GM18873 (cell line): ENCODE data around the gene ARL5B.
"Not testable (repeated sequence)": the region's sequence is repeated elsewhere in the genome, so short reads cannot be mapped to it uniquely, and the experiment has no call there.

Experiments
- ATAC-seq: cut with Tn5 transposase; IDR thresholded peaks from one replicate; pipeline ENCODE4 v1.9.1; 2021; ENCODE audit warnings: mild to moderate bottlenecking, moderate library complexity, moderate number of reproducible peaks; ENCODE audit not compliant: unreplicated experiment, low FRiP score

Gene ARL5B, protein sequence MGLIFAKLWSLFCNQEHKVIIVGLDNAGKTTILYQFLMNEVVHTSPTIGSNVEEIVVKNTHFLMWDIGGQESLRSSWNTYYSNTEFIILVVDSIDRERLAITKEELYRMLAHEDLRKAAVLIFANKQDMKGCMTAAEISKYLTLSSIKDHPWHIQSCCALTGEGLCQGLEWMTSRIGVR

DNA sequence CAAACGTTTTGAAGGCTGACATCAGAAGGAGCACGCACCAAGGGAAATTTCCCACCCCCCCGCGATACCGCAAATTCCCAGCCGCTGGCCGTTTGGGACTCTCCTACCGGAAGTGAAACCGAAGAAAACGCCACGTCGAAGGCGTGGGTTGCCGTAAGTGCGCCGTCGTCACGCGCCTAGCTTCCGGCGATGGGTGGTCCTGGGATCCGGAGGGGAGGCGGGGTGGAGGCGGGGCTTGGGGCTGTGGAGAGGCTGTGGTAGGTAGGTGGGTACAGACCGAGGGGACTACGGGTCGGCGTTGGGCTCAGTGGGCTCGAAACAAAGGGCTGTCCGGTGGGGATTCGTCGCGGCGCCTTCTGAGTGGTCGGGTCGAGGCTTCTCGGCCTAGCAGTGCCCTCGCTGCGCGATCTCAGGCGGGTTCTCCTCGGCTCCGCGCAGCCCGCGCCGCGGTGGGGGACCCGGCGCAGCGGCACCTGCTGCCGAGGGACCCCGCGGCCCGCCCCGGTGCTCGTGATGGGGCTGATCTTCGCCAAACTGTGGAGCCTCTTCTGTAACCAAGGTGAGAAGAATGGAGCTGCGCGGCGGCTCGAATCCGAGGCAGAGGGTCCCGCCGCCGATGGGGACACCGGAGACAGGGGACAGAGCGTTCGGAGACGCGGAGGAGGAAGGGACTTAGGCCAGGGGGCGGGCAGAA is at the start of gene ARL5B:
Gene ARL5B (plus strand): TSS at position 307 of the 694 bp plus-strand sequence. CDS start 207 bp downstream, at position 514.
- peak; percentile 73 for ATAC-seq

DNA sequence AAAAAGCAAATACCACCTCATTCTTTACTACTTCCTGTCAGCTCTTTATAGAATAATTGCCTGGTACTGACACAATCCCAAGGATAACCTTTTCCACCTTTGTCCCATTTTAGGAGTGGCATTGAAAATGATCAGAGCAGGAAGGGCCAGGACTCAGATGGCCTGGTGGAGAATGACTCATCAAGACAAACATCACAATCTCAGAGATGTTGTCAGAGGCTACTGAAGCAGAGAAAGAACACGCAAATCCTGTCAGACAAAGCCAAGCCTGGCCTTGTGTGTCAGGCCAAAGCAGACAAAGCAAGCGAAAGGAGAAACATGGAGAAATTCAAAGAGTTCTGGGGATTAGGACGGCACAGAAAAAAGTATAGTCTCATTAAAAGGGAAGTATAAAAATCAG is 48.7 kb upstream of the ARL5B start:
- no peak for ATAC-seq

DNA sequence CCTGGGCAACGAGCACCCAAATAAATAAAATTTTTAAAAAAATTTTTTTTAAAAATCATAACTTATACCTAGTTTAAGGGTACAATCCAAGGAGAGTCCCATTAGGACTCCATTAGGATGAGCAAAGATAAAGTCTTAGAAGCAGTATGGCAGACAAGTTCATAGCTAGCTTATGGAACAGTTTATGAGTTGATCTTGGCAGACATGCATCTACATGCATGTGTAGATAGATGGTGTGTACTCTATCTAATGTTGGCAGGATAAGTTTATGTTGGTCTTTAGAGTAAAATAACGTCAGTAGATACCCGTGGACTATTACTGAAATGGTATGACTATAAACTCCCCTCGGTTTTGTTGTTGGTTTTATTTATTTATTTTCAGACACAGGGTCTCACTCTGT is 48.1 kb upstream of the ARL5B start:
- no peak for ATAC-seq

DNA sequence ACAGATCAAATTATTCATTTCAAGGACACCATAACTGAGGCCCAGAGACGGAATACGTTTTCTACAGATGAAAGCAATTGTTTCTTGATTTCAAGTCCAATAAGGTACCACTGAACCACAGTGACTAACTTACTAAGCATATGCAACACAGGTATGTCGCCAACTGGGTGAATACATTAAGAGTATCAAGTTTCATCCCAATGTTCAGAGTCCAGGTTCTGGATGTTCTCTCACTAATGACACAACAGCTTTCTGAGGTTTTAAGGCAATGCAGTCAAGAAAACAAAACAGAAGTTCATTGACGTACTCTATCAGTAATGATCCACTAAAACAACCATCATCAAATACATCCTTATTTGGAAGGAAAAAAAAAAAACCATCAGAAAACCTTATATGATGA is 43.6 kb upstream of the ARL5B start:
- no peak for ATAC-seq

DNA sequence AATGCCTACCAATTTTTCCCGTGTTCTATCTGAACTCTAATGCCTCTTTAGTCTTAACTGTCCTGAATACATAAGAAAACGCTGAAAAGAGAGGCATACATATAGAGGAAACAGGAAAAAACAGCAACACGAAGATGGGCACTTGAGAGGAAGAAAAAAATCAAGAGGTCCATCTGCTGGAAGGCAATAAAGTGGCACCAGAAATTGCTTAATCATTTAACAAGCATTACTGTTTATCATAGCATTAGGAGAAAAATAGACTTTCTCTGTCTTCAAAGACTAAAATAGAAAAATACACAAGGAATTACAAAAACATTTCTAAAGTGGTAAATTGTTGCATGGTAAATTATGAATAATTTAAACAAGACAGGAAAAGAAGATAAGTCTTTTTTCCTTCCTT is 42.9 kb upstream of the ARL5B start:
- ATAC-seq, result no peak

DNA sequence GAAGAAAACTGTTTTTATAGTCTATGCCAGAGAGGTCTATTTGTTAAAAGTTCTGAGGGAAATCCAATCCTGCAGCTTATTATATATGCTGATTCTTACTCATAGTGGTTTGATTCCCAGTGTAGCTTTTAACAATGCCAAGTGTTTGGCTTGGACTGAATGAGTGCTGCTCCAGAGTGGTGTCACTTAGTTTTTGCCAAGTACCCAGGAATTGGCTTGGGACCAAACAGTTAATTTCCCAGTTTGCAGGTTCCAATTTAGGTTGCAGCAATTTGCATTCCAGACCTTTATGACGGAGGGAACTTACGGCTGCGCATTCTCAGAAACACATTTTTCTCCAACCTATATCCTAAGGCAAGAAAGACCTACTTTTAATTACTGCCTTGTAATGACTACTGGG is 40.2 kb upstream of the ARL5B start:
- no peak for ATAC-seq

DNA sequence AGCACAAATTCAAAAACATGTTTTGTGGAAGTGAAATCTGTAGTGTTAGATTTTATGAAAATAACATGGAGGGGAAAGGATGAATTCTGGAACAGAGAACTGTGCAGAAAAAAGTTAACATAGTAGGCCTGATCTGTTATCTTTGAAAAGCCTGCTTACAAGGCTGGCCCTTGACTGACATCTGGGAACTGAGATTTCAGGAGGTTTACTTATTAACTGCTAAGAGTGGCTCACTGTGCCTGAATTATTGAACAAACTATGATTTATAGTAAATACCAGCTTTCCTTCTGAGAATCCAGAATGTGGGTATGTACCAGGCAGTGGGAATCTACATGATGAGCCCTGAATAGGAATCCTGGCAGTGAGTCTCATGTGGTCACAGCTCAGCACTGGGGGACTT is 38.4 kb upstream of the ARL5B start:
- no peak for ATAC-seq

DNA sequence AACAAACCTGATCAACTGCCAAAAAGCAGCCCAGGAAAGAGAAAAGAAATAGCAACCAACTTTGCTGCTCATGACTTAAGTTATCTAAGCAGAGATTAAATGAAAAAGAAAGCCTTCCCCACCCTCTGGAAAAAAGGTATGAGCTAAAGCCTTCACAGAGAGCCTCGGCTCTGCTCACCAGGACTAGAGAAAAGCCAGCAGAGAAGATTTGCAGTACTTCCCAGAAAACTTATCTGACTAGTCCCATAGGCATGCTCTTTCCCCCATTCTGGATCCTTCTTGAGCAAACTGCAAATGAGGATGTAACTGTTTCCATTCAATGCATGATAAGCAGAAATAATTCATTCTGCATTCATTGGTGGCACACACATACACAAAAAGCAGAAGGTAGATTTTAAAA is 35.6 kb upstream of the ARL5B start:
- ATAC-seq, result not testable (repeated sequence)

DNA sequence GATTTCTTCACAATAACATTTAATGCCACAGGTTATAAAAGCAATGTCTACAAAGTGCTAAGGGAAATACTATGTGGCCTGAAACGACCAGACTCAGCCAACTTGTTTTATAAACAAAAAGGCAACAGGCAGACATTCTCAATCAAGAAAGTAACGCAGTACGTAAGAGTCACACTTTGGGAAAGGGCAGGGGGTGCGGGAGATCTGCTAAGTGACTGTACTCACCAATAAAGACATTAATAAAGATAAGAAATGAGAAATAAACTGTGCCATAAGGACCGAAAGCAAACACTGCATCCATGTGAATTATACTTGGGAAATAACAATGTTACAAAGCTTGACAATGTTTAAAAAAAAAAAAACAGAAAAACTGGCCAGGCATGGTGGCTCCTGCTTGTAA is 33.3 kb upstream of the ARL5B start:
- no peak for ATAC-seq

DNA sequence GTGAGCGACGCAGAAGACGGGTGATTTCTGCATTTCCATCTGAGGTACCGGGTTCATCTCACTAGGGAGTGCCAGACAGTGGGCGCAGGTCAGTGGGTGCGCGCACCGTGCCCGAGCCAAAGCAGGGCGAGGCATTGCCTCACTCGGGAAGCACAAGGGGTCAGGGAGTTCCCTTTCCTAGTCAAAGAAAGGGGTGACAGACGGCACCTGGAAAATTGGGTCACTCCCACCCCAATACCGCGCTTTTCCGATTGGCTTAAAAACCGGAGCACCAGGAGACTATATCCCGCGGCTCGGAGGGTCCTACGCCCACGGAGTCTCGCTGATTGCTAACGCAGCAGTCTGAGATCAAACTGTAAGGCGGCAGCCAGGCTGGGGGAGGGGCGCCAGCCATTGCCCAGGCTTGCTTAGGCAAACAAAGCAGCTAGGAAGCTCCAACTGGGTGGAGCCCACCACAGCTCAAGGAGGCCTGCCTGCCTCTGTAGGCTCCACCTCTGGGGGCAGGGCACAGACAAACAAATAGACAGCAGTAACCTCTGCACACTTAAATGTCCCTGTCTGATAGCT is 31.7 kb upstream of the ARL5B start:
- not testable (repeated sequence) for ATAC-seq

DNA sequence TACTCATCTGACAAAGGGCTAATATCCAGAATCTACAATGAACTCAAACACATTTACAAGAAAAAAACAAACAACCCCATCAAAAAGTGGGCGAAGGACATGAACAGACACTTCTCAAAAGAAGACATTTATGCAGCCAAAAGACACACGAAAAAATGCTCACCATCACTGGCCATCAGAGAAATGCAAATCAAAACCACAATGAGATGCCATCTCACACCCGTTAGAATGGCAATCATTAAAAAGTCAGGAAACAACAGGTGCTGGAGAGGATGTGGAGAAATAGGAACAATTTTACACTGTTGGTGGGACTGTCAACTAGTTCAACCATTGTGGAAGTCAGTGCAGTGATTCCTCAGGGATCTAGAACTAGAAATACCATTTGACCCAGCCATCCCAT is 26.7 kb upstream of the ARL5B start:
- ATAC-seq, result not testable (repeated sequence)

DNA sequence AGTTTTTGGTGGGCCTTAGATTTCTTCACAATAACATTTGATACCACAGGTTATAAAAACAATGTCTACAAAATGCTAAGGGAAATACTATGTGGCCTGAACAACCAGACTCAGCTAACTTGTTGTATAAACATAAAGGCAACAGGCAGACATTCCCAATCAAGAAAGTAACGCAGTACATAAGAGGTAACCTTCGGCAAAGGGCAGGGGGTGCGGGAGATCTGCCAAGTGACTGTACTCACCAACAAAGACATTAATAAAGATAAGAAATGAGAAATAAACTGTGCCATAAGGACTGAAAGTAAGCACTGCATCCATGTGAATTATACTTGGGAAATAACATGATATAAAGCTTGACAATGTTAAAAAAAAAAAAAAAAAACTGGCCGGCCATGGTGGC is 23.2 kb upstream of the ARL5B start:
- no peak for ATAC-seq

DNA sequence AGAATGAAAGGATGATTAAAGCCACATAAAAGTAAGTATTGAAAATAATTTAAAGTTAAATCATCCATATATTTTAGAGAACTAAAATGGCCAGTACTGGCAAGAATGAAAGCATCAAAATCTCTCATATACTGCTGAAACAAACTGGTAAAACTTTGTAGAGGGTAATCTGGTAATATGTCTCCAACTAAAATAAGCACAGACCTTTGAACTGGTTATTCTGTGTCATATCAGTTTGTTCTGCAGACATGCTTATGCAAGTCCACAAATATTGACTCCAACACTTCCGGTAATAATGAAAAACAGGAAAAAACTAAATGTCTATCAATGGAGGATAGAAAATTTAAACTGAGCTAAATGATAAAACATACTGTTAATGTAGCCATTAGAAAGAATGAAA is 21.8 kb upstream of the ARL5B start:
- not testable (repeated sequence) for ATAC-seq

DNA sequence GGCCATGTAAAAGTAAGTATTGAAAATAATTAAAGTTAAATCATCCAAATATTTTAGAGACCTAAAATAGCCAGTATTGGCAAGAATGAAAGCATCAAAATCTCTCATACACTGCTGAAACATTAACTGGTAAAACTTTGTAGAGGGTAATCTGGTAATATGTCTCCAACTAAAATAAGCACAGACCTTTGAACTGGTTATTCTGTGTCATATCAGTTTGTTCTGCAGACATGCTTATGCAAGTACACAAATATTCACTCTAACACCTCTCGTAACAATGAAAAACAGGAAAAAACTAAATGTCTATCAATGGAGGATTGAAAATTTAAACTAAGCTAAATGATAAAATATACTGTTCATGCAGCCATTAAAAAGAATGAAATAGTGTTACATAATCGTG is 19.5 kb upstream of the ARL5B start:
- ATAC-seq, result not testable (repeated sequence)

DNA sequence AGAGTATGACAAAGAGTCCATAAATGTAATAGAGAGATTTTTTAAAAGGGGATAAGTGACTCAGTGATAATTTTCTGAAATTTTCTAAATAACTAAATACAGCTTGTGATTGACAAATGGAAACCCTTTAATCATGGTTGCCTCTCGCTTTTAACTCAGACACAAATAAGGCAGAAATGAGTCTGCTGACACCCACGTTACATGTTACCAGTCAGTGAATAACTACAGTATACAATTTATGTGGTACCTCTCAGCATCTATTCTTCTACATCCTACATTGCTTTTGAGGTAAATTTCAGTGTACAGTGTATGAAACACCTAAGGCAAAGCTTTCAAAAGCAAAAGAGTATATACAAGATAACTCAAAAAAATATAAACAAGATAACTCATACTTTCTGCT is 12.1 kb upstream of the ARL5B start:
- no peak for ATAC-seq

DNA sequence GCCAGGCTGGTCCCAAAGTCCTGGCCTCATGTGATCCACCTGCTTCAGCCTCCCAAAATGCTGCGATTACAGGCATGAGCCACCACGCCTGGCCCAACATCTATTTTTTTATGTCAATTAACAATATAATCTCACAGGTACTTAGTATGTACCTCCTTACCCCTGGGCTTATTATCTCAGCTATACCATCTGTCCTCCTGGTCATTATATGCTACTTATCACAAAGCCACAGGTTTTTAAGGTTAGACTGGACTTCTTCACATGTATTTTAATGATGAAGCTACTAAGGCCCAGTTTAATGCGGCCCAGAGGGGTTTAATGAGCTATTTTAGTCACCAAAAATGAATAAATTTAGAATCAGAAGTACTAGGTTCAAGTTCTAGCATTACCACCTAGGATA is 11.3 kb upstream of the ARL5B start:
- ATAC-seq, result no peak

DNA sequence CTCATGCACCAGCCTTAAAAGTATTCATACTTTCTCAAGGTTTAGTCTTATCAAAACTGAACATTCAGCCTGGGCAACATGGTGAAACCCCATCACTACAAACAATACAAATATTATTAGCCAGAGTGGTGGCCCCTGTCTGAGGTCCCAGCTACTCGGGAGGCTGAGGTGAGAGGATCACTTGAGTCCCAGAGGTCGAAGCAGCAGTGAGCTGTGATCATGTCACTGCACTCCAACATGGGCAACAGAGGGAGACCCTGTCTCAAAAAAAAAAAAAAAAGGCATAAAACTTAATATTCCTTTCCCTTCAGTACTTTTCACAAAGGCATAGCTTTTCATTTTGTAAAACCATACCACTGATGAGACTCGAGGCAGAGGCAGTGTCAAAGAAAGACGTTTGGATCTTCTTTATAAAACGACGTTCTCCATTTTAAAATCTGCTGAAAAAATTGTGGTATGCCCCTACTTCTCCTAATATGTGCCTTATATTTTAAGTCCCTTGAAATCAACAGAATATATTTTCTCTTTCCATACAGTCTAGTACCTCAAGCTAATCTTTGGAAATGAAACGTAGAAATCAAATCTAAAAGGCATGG is 9.8 kb upstream of the ARL5B start:
- ATAC-seq, result no peak

DNA sequence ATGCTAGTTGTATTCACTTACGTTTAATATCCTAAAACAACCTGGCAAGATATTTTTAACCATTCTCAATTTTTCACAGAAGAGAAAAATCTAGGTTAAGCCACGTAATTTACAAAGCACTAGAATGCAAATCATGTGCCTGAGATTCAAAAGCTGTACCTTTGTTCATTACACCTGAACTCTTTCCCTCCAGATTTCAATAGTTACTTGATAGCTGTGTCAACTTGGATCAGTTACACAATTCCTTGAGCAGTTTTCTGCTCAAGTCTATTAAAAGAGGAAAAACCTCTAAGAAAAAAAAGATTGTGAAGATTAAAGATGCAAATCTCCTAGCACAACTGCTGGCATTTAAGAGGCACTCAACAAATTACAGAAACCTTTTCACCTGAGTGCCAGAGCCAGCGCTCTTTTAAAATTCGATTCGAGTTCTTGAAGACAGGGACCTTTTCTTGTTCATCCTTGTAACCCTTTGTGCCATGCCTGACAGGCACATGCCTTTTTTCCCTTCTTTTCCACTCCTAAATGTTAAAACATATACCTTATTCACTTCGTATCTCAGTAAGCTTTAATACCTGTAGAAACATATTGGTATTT is 8.7 kb upstream of the ARL5B start:
- ATAC-seq, result no peak

DNA sequence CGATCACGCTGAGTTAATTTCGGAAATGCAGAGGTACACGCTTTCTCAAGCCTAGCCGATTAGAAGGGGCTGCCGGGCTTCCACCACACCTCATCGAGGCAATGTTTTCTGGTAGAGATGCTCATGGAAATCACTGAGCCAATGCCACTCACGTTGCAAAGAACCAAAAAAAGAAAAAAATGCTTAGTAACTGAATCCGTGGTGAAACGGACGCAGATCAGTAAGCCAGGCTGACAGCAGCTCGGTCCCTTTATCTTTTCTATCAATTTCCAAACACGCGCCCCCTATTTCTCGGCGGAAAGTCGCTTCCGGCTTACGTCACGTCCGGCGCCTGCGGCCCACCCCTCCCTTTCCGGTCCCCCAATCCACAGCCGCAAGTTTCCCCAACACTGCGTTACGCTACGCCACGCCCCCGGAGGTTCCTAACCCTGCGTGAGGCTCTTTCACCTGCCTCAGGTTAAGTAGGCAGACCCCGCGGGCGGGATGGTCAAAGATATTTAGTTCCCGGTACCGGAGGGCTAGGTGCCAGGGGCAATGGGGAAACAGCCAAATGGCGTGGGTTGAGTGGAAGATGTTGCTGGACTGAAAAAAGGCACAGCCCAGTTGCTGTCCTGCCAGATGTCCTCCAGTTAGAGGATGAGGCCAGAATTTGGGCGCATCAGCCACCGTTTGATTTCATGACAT is 7.8 kb upstream of the ARL5B start, which contains the start of gene NSUN6:
Gene NSUN6 (minus strand): TSS at position 264 of the 684 bp plus-strand sequence. CDS start 384 bp downstream, outside the sequence.
- ATAC-seq, result peak; percentile 86

DNA sequence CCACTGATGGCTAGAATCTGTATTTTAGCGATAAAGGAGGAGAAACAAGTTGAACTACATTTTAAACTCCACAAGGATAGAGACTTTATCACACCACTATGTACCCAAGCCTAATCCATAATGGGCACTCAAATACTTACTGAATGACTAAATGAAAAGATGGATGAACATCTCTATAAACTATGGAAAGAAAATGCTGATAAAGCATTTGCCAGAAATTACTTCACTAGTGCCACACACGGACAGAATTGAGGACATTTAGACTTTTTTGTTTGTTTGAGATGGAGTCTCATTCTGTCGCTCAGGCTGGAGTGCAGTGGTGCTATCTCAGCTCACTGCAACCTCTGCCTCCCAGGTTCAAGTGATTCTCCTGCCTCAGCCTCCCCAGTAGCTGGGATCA is 6.1 kb upstream of the ARL5B start:
- no peak for ATAC-seq

DNA sequence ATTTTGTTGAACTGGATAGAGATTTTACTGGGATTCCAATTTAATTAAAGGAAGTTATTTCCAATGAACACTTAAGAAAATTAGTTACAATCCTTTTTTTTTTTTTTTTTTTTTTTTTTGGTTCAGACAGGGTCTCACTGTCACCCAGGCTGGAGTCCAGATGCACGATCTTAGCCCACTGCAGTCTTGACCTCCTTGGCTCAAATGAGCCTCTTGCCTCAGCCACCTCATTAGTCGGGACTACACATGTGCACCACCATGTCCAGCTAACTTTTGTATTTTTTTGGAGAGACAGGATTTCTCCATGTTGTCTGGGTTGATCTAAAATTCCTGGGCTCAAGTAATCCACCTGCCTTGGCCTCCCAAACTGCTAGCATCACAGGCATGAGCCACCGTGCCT is 2.5 kb upstream of the ARL5B start:
- no peak for ATAC-seq
